Hepatocyte (in vitro differentiated cells): Measurements from ENCODE around the gene VPS52. TPM values are rescaled to one million over a fixed set of nuclear protein-coding genes. Genes with fewer than 3 reads are reported as not detected.

ENCODE experiments used
- DNase-seq: peaks from one replicate; pipeline ENCODE4 v3.0.0-alpha.2; 2016; ENCODE audit warnings: low spot score
- H2AFZ ChIP-seq: fragments of 200-600 bp; sonication (generic); 2 replicates; pipeline ENCODE4 v1.6.0; 2016; ENCODE audit warnings: antibody characterized with exemption, mild to moderate bottlenecking
- H3K27ac ChIP-seq: fragments of 200-600 bp; sonication (generic); 2 replicates; pipeline ENCODE4 v1.5.1; 2016; ENCODE audit warnings: mild to moderate bottlenecking
- H3K27me3 ChIP-seq: fragments of 200-600 bp; sonication (generic); 2 replicates; pipeline ENCODE4 v1.6.1; 2016
- H3K36me3 ChIP-seq: fragments of 200-600 bp; sonication (generic); replicated peaks from 2 replicates; pipeline ENCODE4 v1.5.1; 2016; ENCODE audit warnings: low read depth; ENCODE audit not compliant: insufficient read depth
- H3K4me1 ChIP-seq: fragments of 200-600 bp; sonication (generic); 2 replicates; pipeline ENCODE4 v1.5.1; 2016; ENCODE audit warnings: mild to moderate bottlenecking, moderate library complexity; ENCODE audit not compliant: insufficient read depth
- H3K4me2 ChIP-seq: fragments of 200-600 bp; sonication (generic); 2 replicates; pipeline ENCODE4 v1.6.0; 2016
- H3K4me3 ChIP-seq: fragments of 200-600 bp; sonication (generic); 2 replicates; pipeline ENCODE4 v1.5.1; 2016; ENCODE audit warnings: mild to moderate bottlenecking
- H3K79me2 ChIP-seq: fragments of 200-600 bp; sonication (generic); 2 replicates; pipeline ENCODE4 v1.6.0; 2017; ENCODE audit warnings: mild to moderate bottlenecking
- H3K9me2 ChIP-seq: fragments of 200-600 bp; sonication (generic); replicated peaks from 2 replicates; pipeline ENCODE4 v1.6.0; 2017; ENCODE audit warnings: mild to moderate bottlenecking; ENCODE audit not compliant: insufficient read depth
- H3K9me3 ChIP-seq: fragments of 200-600 bp; sonication (generic); 2 replicates; pipeline ENCODE4 v1.5.1; 2016; ENCODE audit warnings: low read depth, mild to moderate bottlenecking
- H4K20me1 ChIP-seq: fragments of 200-600 bp; sonication (generic); 2 replicates; pipeline ENCODE4 v1.6.0; 2016; ENCODE audit warnings: mild to moderate bottlenecking; ENCODE audit not compliant: insufficient read depth, poor library complexity, severe bottlenecking
- EZH2 ChIP-seq: fragments of 200-600 bp; sonication (generic); IDR thresholded peaks from 2 replicates; pipeline ENCODE4 v1.6.1; 2016; ENCODE audit warnings: antibody characterized with exemption, mild to moderate bottlenecking, borderline replicate concordance
- EZH2phosphoT487 ChIP-seq: fragments of 200-600 bp; sonication (generic); IDR thresholded peaks from one replicate; pipeline ENCODE4 v1.6.1; 2018; ENCODE audit warnings: antibody characterized with exemption, mild to moderate bottlenecking, low read depth, moderate library complexity; ENCODE audit not compliant: unreplicated experiment, severe bottlenecking
- WGBS: methylation state at CpG from one replicate; pipeline ENCODE4 v1.1.6; 2016; ENCODE audit warnings: low lambda C conversion rate; ENCODE audit errors: missing lambda C conversion rate; 5-methylcytosine and 5-hydroxymethylcytosine counted together
- polyA plus RNA-seq: library from polyadenylated mRNA; unstranded; fragments of >200 nt; fragmentation: Nextera tagmentation; extraction: Ambion mirVana; gene quantifications from 2 replicates; pipeline ENCODE4 v1.2.1, GENCODE V29; 2016
- total RNA-seq: library from RNA; depleted of rRNA; stranded (reverse); fragments of >200 nt; gene quantifications from 2 replicates; pipeline ENCODE4 v1.2.3, GENCODE V29; 2014
- TF ChIP-seq, protein P1 (sequence below): fragments of 200-600 bp; sonication (generic); IDR thresholded peaks from 2 replicates; pipeline ENCODE4 v1.5.1; 2016; ENCODE audit warnings: antibody characterized with exemption, mild to moderate bottlenecking; ENCODE audit not compliant: poor library complexity

VPS52 gene
- total and polyA plus RNA-seq, 2 experiments from 2014 or later, result 42.5 to 43.2 TPM

DNA sequence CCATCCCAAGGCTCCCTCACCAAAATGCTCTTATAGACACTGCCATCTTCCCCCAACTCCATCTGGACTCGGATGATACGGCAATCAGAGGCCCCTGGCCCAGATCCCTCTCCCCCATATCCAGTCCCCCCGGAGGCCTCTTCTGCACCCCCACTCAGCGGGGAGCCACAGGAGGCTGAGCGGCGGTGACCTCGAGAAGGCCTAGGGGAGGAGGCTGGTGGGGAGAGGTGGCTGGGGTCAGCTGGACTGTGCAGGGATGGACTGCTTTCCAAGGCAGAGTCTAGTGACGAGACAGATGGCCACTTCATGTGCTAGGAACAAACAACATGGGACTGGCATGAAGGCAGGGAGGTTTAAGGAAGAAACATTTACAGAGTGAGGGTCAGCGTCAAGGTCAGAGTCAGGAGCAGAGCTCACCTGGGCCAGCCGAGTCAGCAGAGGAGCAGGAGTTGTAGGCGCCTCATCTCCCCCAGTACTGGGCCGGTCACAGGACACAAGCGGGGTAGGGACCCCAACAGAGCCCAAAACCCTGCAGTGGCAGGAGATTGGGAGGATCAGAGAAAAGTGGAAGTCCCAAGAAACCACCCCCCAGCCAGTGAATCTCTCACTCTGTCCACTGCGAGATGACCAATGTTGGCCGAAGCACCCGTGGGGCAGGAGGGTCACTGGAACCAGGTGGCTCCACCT is 21.5 kb upstream of the VPS52 start:
- Histone ChIP-seq H3K4me1 (peaks cover 16% of the 10 kb centered on the region), H3K9me2 (no peaks in the 10 kb centered on the region), H3K4me3 (no peak overlapping the region), H3K27me3 (no peaks in the 10 kb centered on the region), H3K9me3 (no peaks in the 10 kb centered on the region), H2AFZ (no peak overlapping the region), H3K27ac (no peak overlapping the region), H3K36me3 (no peaks in the 10 kb centered on the region), H4K20me1 (no peaks in the 10 kb centered on the region), H3K4me2 (no peak overlapping the region), H3K79me2 (peaks cover 39% of the 10 kb centered on the region)
- 94% methylated on average over 16 of the region's 16 CpGs for WGBS
- no peak for DNase-seq
- TF ChIP-seq EZH2 (no peak), EZH2phosphoT487 (no peak)
- TF ChIP-seq, protein P1, sequence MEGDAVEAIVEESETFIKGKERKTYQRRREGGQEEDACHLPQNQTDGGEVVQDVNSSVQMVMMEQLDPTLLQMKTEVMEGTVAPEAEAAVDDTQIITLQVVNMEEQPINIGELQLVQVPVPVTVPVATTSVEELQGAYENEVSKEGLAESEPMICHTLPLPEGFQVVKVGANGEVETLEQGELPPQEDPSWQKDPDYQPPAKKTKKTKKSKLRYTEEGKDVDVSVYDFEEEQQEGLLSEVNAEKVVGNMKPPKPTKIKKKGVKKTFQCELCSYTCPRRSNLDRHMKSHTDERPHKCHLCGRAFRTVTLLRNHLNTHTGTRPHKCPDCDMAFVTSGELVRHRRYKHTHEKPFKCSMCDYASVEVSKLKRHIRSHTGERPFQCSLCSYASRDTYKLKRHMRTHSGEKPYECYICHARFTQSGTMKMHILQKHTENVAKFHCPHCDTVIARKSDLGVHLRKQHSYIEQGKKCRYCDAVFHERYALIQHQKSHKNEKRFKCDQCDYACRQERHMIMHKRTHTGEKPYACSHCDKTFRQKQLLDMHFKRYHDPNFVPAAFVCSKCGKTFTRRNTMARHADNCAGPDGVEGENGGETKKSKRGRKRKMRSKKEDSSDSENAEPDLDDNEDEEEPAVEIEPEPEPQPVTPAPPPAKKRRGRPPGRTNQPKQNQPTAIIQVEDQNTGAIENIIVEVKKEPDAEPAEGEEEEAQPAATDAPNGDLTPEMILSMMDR, result no peak

DNA sequence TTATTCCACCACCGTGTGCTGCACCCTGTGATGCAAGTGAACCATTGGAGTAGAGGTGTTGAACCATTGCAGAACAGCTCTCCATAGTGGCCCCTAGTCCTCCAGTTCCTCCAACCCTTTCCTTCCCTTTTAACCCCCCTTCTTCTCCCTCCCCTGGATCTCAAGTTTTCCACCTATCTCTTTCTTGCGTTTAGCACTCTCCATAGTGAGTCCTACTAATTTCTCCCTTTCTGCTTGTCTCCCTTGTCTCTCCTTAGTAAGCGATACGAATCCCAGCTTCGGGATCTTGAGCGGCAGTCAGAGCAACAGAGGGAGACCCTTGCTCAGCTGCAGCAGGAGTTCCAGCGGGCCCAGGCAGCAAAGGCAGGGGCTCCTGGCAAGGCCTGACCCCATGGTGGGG is 18.8 kb upstream of the VPS52 start:
- TF ChIP-seq EZH2phosphoT487 (no peak), EZH2 (no peak)
- TF ChIP-seq, protein P1, result no peak
- Histone ChIP-seq H3K4me2 (peak overlapping the region; percentile 88), H3K27ac (peak overlapping the region; percentile 54), H4K20me1 (no peaks in the 10 kb centered on the region), H3K4me3 (peak overlapping the region; percentile 26), H3K36me3 (no peaks in the 10 kb centered on the region), H3K9me3 (no peaks in the 10 kb centered on the region), H3K4me1 (peaks cover 13% of the 10 kb centered on the region), H3K79me2 (peaks cover 29% of the 10 kb centered on the region), H3K9me2 (no peaks in the 10 kb centered on the region), H3K27me3 (no peaks in the 10 kb centered on the region), H2AFZ (no peak overlapping the region)
- no peak for DNase-seq
- WGBS, result 87% methylated on average over 7 of the region's 7 CpGs

DNA sequence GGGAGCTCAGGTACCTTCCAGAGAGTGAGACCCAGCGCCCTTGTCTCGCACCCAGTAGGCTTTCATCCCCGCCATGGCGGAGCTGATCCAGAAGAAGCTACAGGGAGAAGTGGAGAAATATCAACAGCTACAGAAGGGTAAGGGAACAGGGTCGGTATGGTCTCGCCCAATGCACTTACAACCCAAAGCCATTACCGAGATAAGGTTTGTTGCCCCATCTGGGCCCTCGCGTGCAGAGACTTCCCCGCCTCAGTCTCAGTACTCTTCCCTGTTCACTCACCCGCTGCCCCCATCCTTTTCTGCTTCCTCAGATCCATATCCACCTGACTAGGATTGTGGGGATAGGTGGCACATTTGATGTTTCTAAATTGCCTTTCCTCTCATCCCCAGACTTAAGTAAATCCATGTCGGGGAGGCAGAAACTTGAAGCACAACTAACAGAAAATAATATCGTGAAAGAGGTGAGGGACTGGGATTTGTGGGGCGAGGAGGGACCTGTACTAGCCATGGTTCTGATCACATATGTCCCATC is 18.2 kb upstream of the VPS52 start:
- Histone ChIP-seq H3K9me3 (no peaks in the 10 kb centered on the region), H3K36me3 (no peaks in the 10 kb centered on the region), H3K27me3 (no peaks in the 10 kb centered on the region), H2AFZ (peak overlapping the region; percentile 24), H4K20me1 (no peaks in the 10 kb centered on the region), H3K4me2 (peak overlapping the region; percentile 88), H3K79me2 (peaks cover 29% of the 10 kb centered on the region), H3K27ac (peak overlapping the region; percentile 54), H3K4me1 (peaks cover 13% of the 10 kb centered on the region), H3K9me2 (no peaks in the 10 kb centered on the region), H3K4me3 (peak overlapping the region; percentile 26)
- no peak for TF ChIP-seq EZH2
- TF ChIP-seq EZH2phosphoT487, result no peak
- TF ChIP-seq, protein P1, result no peak
- 6% methylated on average over 14 of the region's 14 CpGs for WGBS
- no peak for DNase-seq
